Measurements from ENCODE around the gene AGPAT2. TPM values are rescaled to one million over a fixed set of nuclear protein-coding genes. Genes with fewer than 3 reads are reported as not detected.

The AGPAT2 gene
- total RNA-seq, 1 donor from 2014 or later: 129 TPM

- TF ChIP-seq CTCF (IDR thresholded peaks at IDR 0.05): no peak
- no peaks in the 10 kb centered on the region for H3K9me3 ChIP-seq
- peaks cover 17 to 25% of the 10 kb centered on the region in 2 donors for H3K36me3 ChIP-seq
- H3K27me3 ChIP-seq: peaks cover 6% of the 10 kb centered on the region
- DNase-seq (ENCODE audit: low spot score in 2 of 2): no peak
- H3K4me3 ChIP-seq: no peak overlapping the region
- no peaks in the 10 kb centered on the region for H3K4me1 ChIP-seq
- no peak overlapping the region for H3K27ac ChIP-seq
- intact Hi-C loops (cut with DNase I): no loop called here
Observed at GRCh38 chr9:136675477-136676296, 11.6 kb downstream of the AGPAT2 start.

- peaks cover 6% of the 10 kb centered on the region for H3K27me3 ChIP-seq
- H3K4me1 ChIP-seq: no peaks in the 10 kb centered on the region
- no peak for TF ChIP-seq CTCF (IDR thresholded peaks at IDR 0.05)
- intact Hi-C loops (cut with DNase I): no loop called here
- no peaks in the 10 kb centered on the region for H3K9me3 ChIP-seq
- DNase-seq (ENCODE audit: low spot score in 2 of 2): no peak
- peaks cover 17 to 25% of the 10 kb centered on the region in 2 donors for H3K36me3 ChIP-seq
- H3K27ac ChIP-seq: no peak overlapping the region
- H3K4me3 ChIP-seq: no peak overlapping the region
Observed at GRCh38 chr9:136674786-136675349, 12.4 kb downstream of the AGPAT2 start.

GRCh38 chr9:136673975-136674785, 13.1 kb downstream of the AGPAT2 start:
- DNase-seq (ENCODE audit: low spot score in 2 of 2): no peak
- intact Hi-C loops (cut with DNase I): no loop called here
- Histone ChIP-seq H3K27me3 (peaks cover 6% of the 10 kb centered on the region), H3K4me1 (no peaks in the 10 kb centered on the region), H3K27ac (no peak overlapping the region), H3K36me3 (peaks cover 17 to 25% of the 10 kb centered on the region in 2 donors), H3K4me3 (no peak overlapping the region), H3K9me3 (no peaks in the 10 kb centered on the region)
- TF ChIP-seq CTCF (IDR thresholded peaks at IDR 0.05): no peak

- Histone ChIP-seq H3K36me3 (peaks cover 17 to 25% of the 10 kb centered on the region in 2 donors), H3K27ac (no peak overlapping the region), H3K4me3 (no peak overlapping the region), H3K27me3 (peaks cover 6% of the 10 kb centered on the region), H3K4me1 (no peaks in the 10 kb centered on the region), H3K9me3 (no peaks in the 10 kb centered on the region)
- intact Hi-C loops (cut with DNase I): no loop called here
- DNase-seq (ENCODE audit: low spot score in 2 of 2): no peak
- TF ChIP-seq CTCF (IDR thresholded peaks at IDR 0.05): no peak
Observed at GRCh38 chr9:136673088-136673974, 13.9 kb downstream of the AGPAT2 start.

Data from ascending aorta (tissue), 2 donors.